ENCODE results near the gene CPNE5.

Gene CPNE5

GRCh38 chr6:36700071-36700812, 139.0 kb downstream of the CPNE5 start:
- no peak for DNase-seq (ENCODE audit: low spot score)

DNA sequence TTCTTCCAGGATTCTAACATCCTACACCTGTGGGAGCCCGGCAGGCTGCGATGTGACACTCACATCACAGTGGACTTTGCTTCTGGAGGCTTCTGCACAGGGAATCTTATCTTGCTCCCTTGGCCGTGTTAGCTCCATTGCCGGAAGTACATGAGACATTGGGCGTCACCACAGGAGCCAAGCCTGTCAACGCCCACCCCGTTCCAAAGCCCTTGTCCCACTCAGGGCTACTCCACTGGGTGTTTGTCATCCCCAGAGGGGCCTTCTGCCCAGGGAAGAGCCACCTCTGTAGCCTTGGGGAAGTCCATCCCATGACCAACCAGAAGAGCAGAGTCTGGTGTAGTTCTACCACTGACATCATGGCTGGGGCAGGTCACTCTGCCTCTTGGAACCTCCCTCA, 139.9 kb downstream of the CPNE5 start:
- no peak for DNase-seq (ENCODE audit: low spot score)

- no peak for DNase-seq (ENCODE audit: low spot score)
Measured at GRCh38 chr6:36698871-36699271, 140.4 kb downstream of the CPNE5 start.

GRCh38 chr6:36698196-36698595, 141.0 kb downstream of the CPNE5 start:
- DNase-seq (ENCODE audit: low spot score), result no peak

DNA sequence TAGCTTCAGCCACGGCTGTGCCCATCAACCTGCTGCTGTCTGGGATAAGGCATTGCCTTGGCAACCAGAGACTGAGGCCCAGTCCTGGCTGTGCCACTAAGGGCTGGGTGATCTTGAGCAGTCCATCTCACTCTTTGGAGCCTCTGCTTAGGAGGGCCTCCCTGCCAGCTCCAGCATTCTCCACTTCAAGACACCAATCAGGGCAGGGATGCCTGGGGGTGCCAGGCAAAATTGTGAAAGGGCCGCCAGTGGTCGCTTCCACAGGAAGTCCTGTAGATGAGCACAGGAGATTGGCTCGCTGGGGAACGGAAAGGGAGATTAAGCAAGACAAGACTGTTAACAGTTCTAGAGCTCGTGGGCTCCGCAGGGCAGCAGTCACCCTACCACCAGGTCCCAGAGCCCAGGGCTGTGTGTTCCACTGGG, 141.8 kb downstream of the CPNE5 start, which contains the start of gene RAB44:
RAB44 (plus strand) TSS at position 346 of the 423 bp plus-strand sequence. CDS start 6,410 bp downstream, outside the sequence.
- DNase-seq (ENCODE audit: low spot score), result no peak

- no peak for DNase-seq (ENCODE audit: low spot score)
Measured at GRCh38 chr6:36695414-36695813, 143.8 kb downstream of the CPNE5 start.

- DNase-seq (ENCODE audit: low spot score), result no peak
Measured at GRCh38 chr6:36694616-36695015, 144.6 kb downstream of the CPNE5 start.

DNA sequence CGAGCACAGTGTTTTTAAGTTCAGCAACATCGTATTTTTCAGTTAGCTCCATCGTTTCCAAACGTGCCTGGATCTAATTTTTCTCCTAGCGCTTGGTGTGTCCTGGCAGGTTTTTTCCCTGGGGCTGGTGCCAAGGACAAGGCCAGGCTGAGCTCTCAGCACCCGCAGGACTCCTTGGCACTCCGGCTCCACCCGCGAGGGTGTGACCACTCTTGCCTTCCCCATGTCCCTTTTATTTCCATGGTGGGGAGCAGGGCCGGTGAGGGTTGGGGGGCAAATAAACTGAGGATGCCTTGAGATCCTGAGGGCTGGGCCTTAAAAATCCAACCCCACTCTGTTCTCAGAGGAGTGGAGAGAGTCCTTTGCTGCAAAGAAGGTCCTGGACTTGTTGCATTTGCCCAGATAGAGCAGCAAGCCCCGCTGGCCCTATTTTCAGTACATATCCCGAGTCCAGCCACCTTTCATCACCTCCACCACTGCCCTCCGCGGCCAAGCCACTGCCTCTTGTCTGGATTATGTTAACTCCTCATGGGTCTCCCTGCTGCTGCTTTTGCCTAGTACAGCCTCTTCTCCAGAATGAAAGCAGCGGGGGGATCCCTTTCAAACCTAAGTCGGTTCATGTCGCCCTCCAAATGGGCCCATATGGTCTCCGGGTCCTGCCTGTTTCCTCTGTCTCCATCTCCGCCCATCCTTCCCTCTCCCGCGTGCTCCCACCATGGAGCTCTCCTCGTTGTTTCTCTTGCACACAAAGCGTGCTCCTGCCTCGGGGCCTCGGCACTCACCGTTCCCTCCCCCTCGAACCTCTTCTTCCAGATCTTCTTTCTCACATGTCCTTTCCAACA, 146.2 kb downstream of the CPNE5 start:
- DNase-seq (ENCODE audit: low spot score), result no peak

GRCh38 chr6:36692220-36692619, 147.0 kb downstream of the CPNE5 start:
- DNase-seq (ENCODE audit: low spot score), result no peak

DNA sequence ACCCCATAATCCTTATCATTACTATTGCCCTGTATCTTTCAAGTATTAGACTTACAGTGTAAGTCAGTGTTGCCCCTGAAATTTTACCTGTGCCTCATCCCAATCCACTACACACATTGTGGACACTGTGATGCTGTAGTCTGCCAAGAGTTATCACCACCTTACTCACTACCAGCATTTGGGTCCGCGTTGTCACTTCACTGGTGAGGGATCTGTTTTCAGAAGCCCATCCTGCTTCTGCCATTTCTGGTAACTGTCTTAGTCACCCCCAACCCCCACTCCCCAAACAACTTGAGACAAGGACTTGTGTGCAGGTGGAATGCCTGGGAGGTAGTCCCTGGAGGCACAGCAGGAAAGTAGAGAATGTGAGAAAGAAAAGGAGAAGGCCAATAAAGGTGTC, 147.6 kb downstream of the CPNE5 start:
- no peak for DNase-seq (ENCODE audit: low spot score)

DNA sequence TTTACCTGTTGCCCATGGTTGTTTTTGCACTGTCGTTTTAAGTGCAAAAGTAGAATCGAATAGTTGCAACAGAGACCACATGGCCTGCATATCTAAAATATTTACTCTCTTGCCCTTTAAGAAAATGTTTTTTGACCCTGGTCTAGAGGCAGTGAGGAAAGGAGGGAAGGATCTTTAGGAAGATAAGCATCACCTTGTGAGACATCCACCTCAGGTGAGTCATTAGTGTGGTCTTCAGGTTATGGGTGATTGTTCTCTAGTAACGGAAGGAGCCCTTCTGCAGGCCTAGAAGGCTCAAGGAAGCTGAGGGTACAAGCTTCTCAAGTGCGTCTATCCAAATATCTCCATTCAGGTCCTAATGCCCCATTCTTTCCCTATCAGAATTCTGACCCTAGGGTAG, 148.2 kb downstream of the CPNE5 start:
- DNase-seq (ENCODE audit: low spot score), result no peak

All from iPS-NIHi11 (cell line).